GM19397 (cell line): Measurements from ENCODE around the gene GRPEL2.

Experiments used
- ATAC-seq: cut with Tn5 transposase; IDR thresholded peaks from one replicate; pipeline ENCODE4 v1.9.1; 2021; ENCODE audit warnings: mild to moderate bottlenecking, moderate library complexity; ENCODE audit not compliant: unreplicated experiment

GRPEL2 gene

GRCh38 chr5:149355688-149356087, 10.4 kb downstream of the GRPEL2 start:
- no peak for ATAC-seq

GRCh38 chr5:149356391-149356790, 11.1 kb downstream of the GRPEL2 start:
- ATAC-seq, result no peak

- ATAC-seq, result peak; percentile 100
Measured at GRCh38 chr5:149357370-149358293, 12.3 kb downstream of the GRPEL2 start, which contains the start of gene PCYOX1L. TSS of gene PCYOX1L (plus strand) at chr5:149358046. CDS start at chr5:149358069, 23 bp downstream.

- ATAC-seq, result peak; percentile 3
Measured at GRCh38 chr5:149358294-149358651, 13.0 kb downstream of the GRPEL2 start.

- no peak for ATAC-seq
Measured at GRCh38 chr5:149358868-149359495, 13.7 kb downstream of the GRPEL2 start.

- ATAC-seq, result no peak
Measured at GRCh38 chr5:149360272-149360671, 15.0 kb downstream of the GRPEL2 start.

GRCh38 chr5:149362541-149362940, 17.2 kb downstream of the GRPEL2 start:
- ATAC-seq, result no peak

- ATAC-seq, result no peak
Measured at GRCh38 chr5:149363358-149363757, 18.1 kb downstream of the GRPEL2 start.

GRCh38 chr5:149363936-149364335, 18.6 kb downstream of the GRPEL2 start:
- no peak for ATAC-seq

- ATAC-seq, result no peak
Measured at GRCh38 chr5:149364719-149365118, 19.4 kb downstream of the GRPEL2 start.

- no peak for ATAC-seq
Measured at GRCh38 chr5:149365418-149365817, 20.1 kb downstream of the GRPEL2 start.

- no peak for ATAC-seq
Measured at GRCh38 chr5:149366169-149366729, 20.9 kb downstream of the GRPEL2 start.

- ATAC-seq, result no peak
Measured at GRCh38 chr5:149367249-149367971, 22.1 kb downstream of the GRPEL2 start.

- ATAC-seq, result no peak
Measured at GRCh38 chr5:149367972-149368645, 22.8 kb downstream of the GRPEL2 start.

GRCh38 chr5:149370878-149371277, 25.6 kb downstream of the GRPEL2 start:
- no peak for ATAC-seq

- ATAC-seq, result peak; percentile 68
Measured at GRCh38 chr5:149371296-149371962, 26.1 kb downstream of the GRPEL2 start.

GRCh38 chr5:149372076-149372795, 26.9 kb downstream of the GRPEL2 start:
- ATAC-seq, result no peak

GRCh38 chr5:149372932-149373331, 27.6 kb downstream of the GRPEL2 start:
- no peak for ATAC-seq

- ATAC-seq, result no peak
Measured at GRCh38 chr5:149374303-149374702, 29.0 kb downstream of the GRPEL2 start.
